Measurements from ENCODE around the gene CFAP45.

The CFAP45 gene

GRCh38 chr1:159855709-159856108 lies 44.3 kb downstream of the CFAP45 start:
- Histone ChIP-seq H3K36me3 (ENCODE audit: insufficient read depth, low read length) (no peaks in the 10 kb centered on the region), H3K4me2 (ENCODE audit: low read length) (no peak overlapping the region), H3K4me1 (ENCODE audit: insufficient read depth, low read length, severe bottlenecking) (no peaks in the 10 kb centered on the region), H3K9me3 (ENCODE audit: low read length) (no peaks in the 10 kb centered on the region), H2AFZ (ENCODE audit: low read length) (no peak overlapping the region), H3F3A (ENCODE audit: insufficient read depth, low read length) (no peaks in the 10 kb centered on the region), H3K4me3 (ENCODE audit: low read depth, low read length, poor library complexity, severe bottlenecking) (no peak overlapping the region), H3K9ac (ENCODE audit: low read length) (no peak overlapping the region), H3K27ac (ENCODE audit: low read depth, low read length, poor library complexity, severe bottlenecking) (no peak overlapping the region), H3K9me2 (ENCODE audit: low read depth, low read length) (no peaks in the 10 kb centered on the region), H4K20me1 (ENCODE audit: insufficient read depth, low read length) (no peaks in the 10 kb centered on the region), H3K79me2 (ENCODE audit: insufficient read depth, low read length) (no peaks in the 10 kb centered on the region), H3K27me3 (ENCODE audit: insufficient read depth, low read length) (no peaks in the 10 kb centered on the region)
- TF ChIP-seq EZH2 (IDR thresholded peaks at IDR 0.05; ENCODE audit: borderline replicate concordance, low read length) (no peak), CTCF (IDR thresholded peaks at IDR 0.05; ENCODE audit: low read length) (no peak)

GRCh38 chr1:159854693-159855192 lies 45.2 kb downstream of the CFAP45 start:
- Histone ChIP-seq H3K4me3 (ENCODE audit: low read depth, low read length, poor library complexity, severe bottlenecking) (no peak overlapping the region), H3K4me2 (ENCODE audit: low read length) (no peak overlapping the region), H3K36me3 (ENCODE audit: insufficient read depth, low read length) (no peaks in the 10 kb centered on the region), H3K27ac (ENCODE audit: low read depth, low read length, poor library complexity, severe bottlenecking) (no peak overlapping the region), H3K4me1 (ENCODE audit: insufficient read depth, low read length, severe bottlenecking) (no peaks in the 10 kb centered on the region), H3K79me2 (ENCODE audit: insufficient read depth, low read length) (no peaks in the 10 kb centered on the region), H3K27me3 (ENCODE audit: insufficient read depth, low read length) (0 out of 2 replicates have a peak, but pooled peaks cover 4% of the 10 kb centered on the region), H3K9ac (ENCODE audit: low read length) (no peak overlapping the region), H4K20me1 (ENCODE audit: insufficient read depth, low read length) (no peaks in the 10 kb centered on the region), H2AFZ (ENCODE audit: low read length) (no peak overlapping the region), H3K9me2 (ENCODE audit: low read depth, low read length) (no peaks in the 10 kb centered on the region), H3K9me3 (ENCODE audit: low read length) (no peaks in the 10 kb centered on the region), H3F3A (ENCODE audit: insufficient read depth, low read length) (no peaks in the 10 kb centered on the region)
- TF ChIP-seq CTCF (IDR thresholded peaks at IDR 0.05; ENCODE audit: low read length) (no peak), EZH2 (IDR thresholded peaks at IDR 0.05; ENCODE audit: borderline replicate concordance, low read length) (no peak)

- Histone ChIP-seq H3K9ac (ENCODE audit: low read length) (no peak overlapping the region), H3K4me3 (ENCODE audit: low read depth, low read length, poor library complexity, severe bottlenecking) (no peak overlapping the region), H3K4me2 (ENCODE audit: low read length) (no peak overlapping the region), H3K4me1 (ENCODE audit: insufficient read depth, low read length, severe bottlenecking) (no peaks in the 10 kb centered on the region), H2AFZ (ENCODE audit: low read length) (no peak overlapping the region), H3K9me3 (ENCODE audit: low read length) (no peaks in the 10 kb centered on the region), H3K79me2 (ENCODE audit: insufficient read depth, low read length) (no peaks in the 10 kb centered on the region), H4K20me1 (ENCODE audit: insufficient read depth, low read length) (no peaks in the 10 kb centered on the region), H3F3A (ENCODE audit: insufficient read depth, low read length) (no peaks in the 10 kb centered on the region), H3K36me3 (ENCODE audit: insufficient read depth, low read length) (no peaks in the 10 kb centered on the region), H3K9me2 (ENCODE audit: low read depth, low read length) (no peaks in the 10 kb centered on the region), H3K27ac (ENCODE audit: low read depth, low read length, poor library complexity, severe bottlenecking) (no peak overlapping the region), H3K27me3 (ENCODE audit: insufficient read depth, low read length) (0 out of 2 replicates have a peak, but pooled peaks cover 5% of the 10 kb centered on the region)
- TF ChIP-seq CTCF (IDR thresholded peaks at IDR 0.05; ENCODE audit: low read length) (no peak), EZH2 (IDR thresholded peaks at IDR 0.05; ENCODE audit: borderline replicate concordance, low read length) (no peak)
Observed at GRCh38 chr1:159854116-159854692, 45.8 kb downstream of the CFAP45 start.
